Liver (tissue), 9 donors: ENCODE data around the gene GGNBP2. TPM values are rescaled to one million over a fixed set of nuclear protein-coding genes. Genes with fewer than 3 reads are reported as not detected.
A peak's percentile ranks its signal among the peaks of the same experiment; 100 is the strongest.

Experiments used
- DNase-seq: peaks from one replicate; pipeline ENCODE4 v3.0.0-alpha.2; 2017; ENCODE audit warnings: low spot score
- H3K27ac ChIP-seq, 2 donors: one replicate each; pipeline ENCODE4 v1.7.0; 2013; ENCODE audit warnings: inconsistent platforms in 2 of 2, low read length in 2 of 2, control low read depth in 1 of 2, low read depth in 1 of 2, mild to moderate bottlenecking in 1 of 2
- H3K27me3 ChIP-seq, 4 donors: one replicate each; pipeline versions ENCODE4 v1.6.1 to v1.7.0; 2013; ENCODE audit warnings: low read length in 3 of 4, inconsistent platforms in 1 of 4, mild to moderate bottlenecking in 1 of 4, moderate library complexity in 1 of 4; ENCODE audit not compliant: control insufficient read depth in 4 of 4, insufficient read depth in 4 of 4
- H3K36me3 ChIP-seq, 4 donors: one replicate each; pipeline versions ENCODE4 v1.6.1 to v1.7.0; 2013; ENCODE audit warnings: low read length in 3 of 4, mild to moderate bottlenecking in 3 of 4, low read depth in 1 of 4, moderate library complexity in 1 of 4; ENCODE audit not compliant: control insufficient read depth in 4 of 4, insufficient read depth in 3 of 4
- H3K4me1 ChIP-seq, 4 donors: one replicate each; pipeline versions ENCODE4 v1.6.1 to v1.7.0; 2013; ENCODE audit warnings: low read length in 3 of 4, mild to moderate bottlenecking in 3 of 4, moderate library complexity in 1 of 4; ENCODE audit not compliant: control insufficient read depth in 4 of 4, insufficient read depth in 4 of 4
- H3K4me3 ChIP-seq, 3 donors: one replicate each; pipeline versions ENCODE4 v1.6.1 to v1.7.0; 2013; ENCODE audit warnings: low read length in 3 of 3, control low read depth in 1 of 3, low read depth in 1 of 3, mild to moderate bottlenecking in 1 of 3
- H3K9ac ChIP-seq, 2 donors: one replicate each; pipeline ENCODE4 v1.7.0; 2013; ENCODE audit warnings: low read length in 2 of 2, mild to moderate bottlenecking in 2 of 2, moderate library complexity in 2 of 2, control low read depth in 1 of 2, low read depth in 1 of 2
- H3K9me3 ChIP-seq, 4 donors: one replicate each; pipeline versions ENCODE4 v1.6.1 to v1.7.0; 2013; ENCODE audit warnings: low read length in 3 of 4; ENCODE audit not compliant: control insufficient read depth in 4 of 4
- ATF3 ChIP-seq: IDR thresholded peaks from 2 replicates; pipeline ENCODE4 v1.6.1; 2016; ENCODE audit warnings: antibody characterized with exemption
- CTCF ChIP-seq: fragments of 150-350 bp; IDR thresholded peaks from 2 replicates; pipeline ENCODE4 v1.5.1; 2017; ENCODE audit warnings: improper control_type of control experiment, low read depth, low read length; ENCODE audit not compliant: missing input control
- EGR1 ChIP-seq, 2 donors: IDR thresholded peaks; 2 replicates each; pipeline ENCODE4 v1.6.1; 2016 to 2018; ENCODE audit warnings: antibody characterized with exemption in 2 of 2, low read depth in 2 of 2
- FOXA1 ChIP-seq: IDR thresholded peaks from 2 replicates; pipeline ENCODE4 v1.6.1; 2016; ENCODE audit warnings: antibody characterized with exemption
- FOXA2 ChIP-seq: IDR thresholded peaks from 2 replicates; pipeline ENCODE4 v1.6.1; 2016; ENCODE audit warnings: antibody characterized with exemption
- GABPA ChIP-seq, 2 donors: IDR thresholded peaks in 1 of 2; conservative IDR thresholded peaks in 1 of 2; 2 replicates each; pipeline ENCODE4 v1.6.1; 2016; ENCODE audit warnings: antibody characterized with exemption in 2 of 2, mild to moderate bottlenecking in 1 of 2, moderate library complexity in 1 of 2
- HNF4A ChIP-seq, 2 donors: conservative IDR thresholded peaks; 2 replicates each; pipeline ENCODE4 v1.6.1; 2016; ENCODE audit warnings: antibody characterized with exemption in 2 of 2, mild to moderate bottlenecking in 2 of 2
- HNF4G ChIP-seq: IDR thresholded peaks from 2 replicates; pipeline ENCODE4 v1.6.1; 2016; ENCODE audit warnings: antibody characterized with exemption
- JUND ChIP-seq, 2 donors: IDR thresholded peaks; 2 replicates each; pipeline ENCODE4 v1.6.1; 2016; ENCODE audit warnings: antibody characterized with exemption in 2 of 2
- MAX ChIP-seq: IDR thresholded peaks from 2 replicates; pipeline ENCODE4 v1.6.1; 2016; ENCODE audit warnings: antibody characterized with exemption
- NR2F2 ChIP-seq: IDR thresholded peaks from 2 replicates; pipeline ENCODE4 v1.6.1; 2016; ENCODE audit warnings: antibody characterized with exemption
- RAD21 ChIP-seq, 2 donors: IDR thresholded peaks; 2 replicates each; pipeline ENCODE4 v1.6.1; 2016; ENCODE audit warnings: antibody characterized with exemption in 2 of 2, mild to moderate bottlenecking in 2 of 2
- REST ChIP-seq: IDR thresholded peaks from 2 replicates; pipeline ENCODE4 v1.6.1; 2016; ENCODE audit warnings: antibody characterized with exemption, mild to moderate bottlenecking
- RXRA ChIP-seq, 2 donors: IDR thresholded peaks; 2 replicates each; pipeline ENCODE4 v1.6.1; 2017 to 2018; ENCODE audit warnings: antibody characterized with exemption in 2 of 2, mild to moderate bottlenecking in 1 of 2
- SP1 ChIP-seq: IDR thresholded peaks from 2 replicates; pipeline ENCODE4 v1.6.1; 2018; ENCODE audit warnings: antibody characterized with exemption, mild to moderate bottlenecking
- TAF1 ChIP-seq: conservative IDR thresholded peaks from 2 replicates; pipeline ENCODE4 v1.6.1; 2016; ENCODE audit warnings: antibody characterized with exemption, mild to moderate bottlenecking
- YY1 ChIP-seq: IDR thresholded peaks from 2 replicates; pipeline ENCODE4 v1.6.1; 2016; ENCODE audit warnings: antibody characterized with exemption, mild to moderate bottlenecking
- ZBTB33 ChIP-seq: IDR thresholded peaks from 2 replicates; pipeline ENCODE4 v1.6.1; 2016; ENCODE audit warnings: antibody characterized with exemption
- WGBS: extraction: QIAGEN DNeasy Blood & Tissue Kit; methylation state at CpG from one replicate; pipeline ENCODE4 v1.1.7; 2013; 5-methylcytosine and 5-hydroxymethylcytosine counted together
- polyA plus RNA-seq, 2 donors: library from polyadenylated mRNA; stranded (reverse) in 1 of 2; unstranded in 1 of 2; fragments of 200-250 nt in 1 of 2; fragments of >200 nt in 1 of 2; fragmentation: Nextera tagmentation in 1 of 2; extraction: Ambion mirVana in 1 of 2; gene quantifications; one replicate each; pipeline versions ENCODE4 v1.2.1 to v1.2.3, GENCODE V29; 2013 to 2015
- total RNA-seq, 2 donors: library from RNA; depleted of rRNA; stranded (reverse); fragments of >200 nt; gene quantifications; one replicate each; pipeline ENCODE4 v1.2.3, GENCODE V29; 2014
- donor health status: healthy.
- donor health status: healthy.
- donor health status: healthy.
- donor health status: healthy.
- donor health status: healthy.

GGNBP2 gene
- 10 to 100 TPM; 43.6 to 48.6 TPM for total RNA-seq
- 10 to 100 TPM; 19.6 to 25.1 TPM for polyA plus RNA-seq

- Histone ChIP-seq H3K27me3 (no peaks in the 10 kb centered on the region), H3K4me1 (peaks cover 4 to 40% (median 29%) of the 10 kb centered on the region in 4 donors), H3K27ac (peak within 1 kb of the TSS; percentile 99 to 100), H3K9me3 (no peaks in the 10 kb centered on the region), H3K4me3 (peak within 1 kb of the TSS; percentile 93 to 98 (median 97)), H3K9ac (peak within 1 kb of the TSS; percentile 93 to 98), H3K36me3 (peaks cover 0 to 3% (median 1%) of the 10 kb centered on the region in 4 donors)
- DNase-seq, result peak; percentile 90
- TF ChIP-seq EGR1 (IDR thresholded peaks at IDR 0.05; ENCODE audit: low read depth in 2 of 2) (peak in 1 of 2 donors; percentile 31), RAD21 (IDR thresholded peaks at IDR 0.05) (no peak), ZBTB33 (peak; percentile 98), GABPA (IDR thresholded peaks at IDR 0.05 in 1 of 2, conservative IDR thresholded peaks at IDR 0.05 in 1 of 2) (no peak), SP1 (no peak), FOXA2 (no peak), NR2F2 (no peak), JUND (IDR thresholded peaks at IDR 0.05) (no peak), YY1 (peak; percentile 27), HNF4G (no peak), FOXA1 (no peak), RXRA (IDR thresholded peaks at IDR 0.05) (no peak), ATF3 (no peak), HNF4A (conservative IDR thresholded peaks at IDR 0.05) (peak in 1 of 2 donors; percentile 5), MAX (no peak), TAF1 (peak; percentile 51), CTCF (no peak), REST (peak; percentile 47)
- under 1% methylated on average over 71 of the region's 71 CpGs for WGBS
These were observed at the start of gene GGNBP2 for GRCh38 chr17:36544307-36545076. Gene GGNBP2, plus strand, starts transcription at chr17:36544919. Its CDS starts 806 bp downstream, at chr17:36545725.
